ENCODE measurements around the gene PCDHGA1. TPM values are rescaled to one million over a fixed set of nuclear protein-coding genes. Genes with fewer than 3 reads are reported as not detected.

Gene PCDHGA1
- polyA plus RNA-seq, 2 of the 4 experiments (the other 2 are of a cell fraction), result 0.32 to 0.71 TPM

- Histone ChIP-seq H3K9me3 (no peaks in the 10 kb centered on the region), H3K4me1 (no peaks in the 10 kb centered on the region), H3K4me2 (no peak overlapping the region), H3K27ac (no peak overlapping the region), H3K4me3 (no peak overlapping the region)
- peak in 1 of 2 experiments; percentile 43; a peak in 3 of 6 replicates for ATAC-seq
- 61% methylated on average over 6 of the region's 6 CpGs for WGBS (ENCODE audit: missing lambda C conversion rate)
- DNase-seq (ENCODE audit: low read depth in 1 of 2, low spot score in 1 of 2), result no peak
- TF ChIP-seq HOXB5 (CRISPR knock-in tag; IDR thresholded peaks at IDR 0.05), result no peak
- TF ChIP-seq, protein P1, sequence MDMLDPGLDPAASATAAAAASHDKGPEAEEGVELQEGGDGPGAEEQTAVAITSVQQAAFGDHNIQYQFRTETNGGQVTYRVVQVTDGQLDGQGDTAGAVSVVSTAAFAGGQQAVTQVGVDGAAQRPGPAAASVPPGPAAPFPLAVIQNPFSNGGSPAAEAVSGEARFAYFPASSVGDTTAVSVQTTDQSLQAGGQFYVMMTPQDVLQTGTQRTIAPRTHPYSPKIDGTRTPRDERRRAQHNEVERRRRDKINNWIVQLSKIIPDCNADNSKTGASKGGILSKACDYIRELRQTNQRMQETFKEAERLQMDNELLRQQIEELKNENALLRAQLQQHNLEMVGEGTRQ (IDR thresholded peaks at IDR 0.05), result no peak
- no peak for TF ChIP-seq HES2 (IDR thresholded peaks at IDR 0.05)
- TF ChIP-seq RNF2 (IDR thresholded peaks at IDR 0.05; ENCODE audit: borderline replicate concordance, low read depth), result no peak
- TF ChIP-seq ZNF302 (CRISPR knock-in tag; IDR thresholded peaks at IDR 0.05), result no peak
- no peak for FAIRE-seq
- POLR2A ChIA-PET, result no interaction called here
- CTCF ChIA-PET, result interaction anchor here (0.7 to 3.1 kb wide), 66 partner anchors 9 to 463 kb away, joined by 3 to 20 read pairs (median 5); partner anchors contain the start of genes DIAPH1, PCDHB11, PCDHB12 and PCDHB14
Observed at GRCh38 chr5:141558150-141558549, 227.8 kb downstream of the PCDHGA1 start.

GRCh38 chr5:141559461-141559860, 229.1 kb downstream of the PCDHGA1 start:
- H3K4me3 ChIP-seq, result no peak overlapping the region
- TF ChIP-seq RNF2 (IDR thresholded peaks at IDR 0.05; ENCODE audit: borderline replicate concordance, low read depth) (no peak), EHMT2 (IDR thresholded peaks at IDR 0.05; ENCODE audit: low read depth) (no peak), MYC (IDR thresholded peaks at IDR 0.05; ENCODE audit: borderline replicate concordance, low read length) (no peak), RARB (CRISPR knock-in tag; IDR thresholded peaks at IDR 0.05) (no peak), ATOH8 (CRISPR knock-in tag; IDR thresholded peaks at IDR 0.05; ENCODE audit: low read depth) (no peak), CHD2 (IDR thresholded peaks at IDR 0.05; ENCODE audit: low read length, partially characterized antibody) (no peak), FOSL2 (IDR thresholded peaks at IDR 0.05) (no peak), FOSL2 (CRISPR knock-in tag; IDR thresholded peaks at IDR 0.05) (no peak), POLR2A (IDR thresholded peaks at IDR 0.05; ENCODE audit: low read length) (no peak), NR3C1 (IDR thresholded peaks at IDR 0.05) (no peak), MAX (IDR thresholded peaks at IDR 0.05) (no peak), HOXA7 (CRISPR knock-in tag; IDR thresholded peaks at IDR 0.05) (no peak), CBX8 (IDR thresholded peaks at IDR 0.05) (no peak), ZFP36 (IDR thresholded peaks at IDR 0.05; ENCODE audit: borderline replicate concordance, partially characterized antibody) (no peak), JUN (IDR thresholded peaks at IDR 0.05) (no peak), PHF8 (IDR thresholded peaks at IDR 0.05; ENCODE audit: borderline replicate concordance, low read depth) (no peak), HEYL (CRISPR knock-in tag; IDR thresholded peaks at IDR 0.05) (no peak)
- TF ChIP-seq, protein P1 (IDR thresholded peaks at IDR 0.05), result no peak
- ATAC-seq (no peak), DNase-seq (ENCODE audit: low read depth in 1 of 2, low spot score in 1 of 2) (no peak), FAIRE-seq (no peak)
- ChIA-PET CTCF (interaction anchor here (0.6 to 3.1 kb wide), 16 partner anchors 12 to 458 kb away, joined by 3 to 19 read pairs (median 7); partner anchors contain the start of genes PCDHB11, PCDHGA2, PCDHGA7 and PCDHGB1), POLR2A (no interaction called here)
- no peaks in the 10 kb centered on the region for H3K4me1 ChIP-seq
- no peak overlapping the region for H3K4me2 ChIP-seq
- peaks cover 5% of the 10 kb centered on the region; the same call in 1 of the 3 replicates for H3K9me3 ChIP-seq
- no peak overlapping the region for H3K27ac ChIP-seq

DNA sequence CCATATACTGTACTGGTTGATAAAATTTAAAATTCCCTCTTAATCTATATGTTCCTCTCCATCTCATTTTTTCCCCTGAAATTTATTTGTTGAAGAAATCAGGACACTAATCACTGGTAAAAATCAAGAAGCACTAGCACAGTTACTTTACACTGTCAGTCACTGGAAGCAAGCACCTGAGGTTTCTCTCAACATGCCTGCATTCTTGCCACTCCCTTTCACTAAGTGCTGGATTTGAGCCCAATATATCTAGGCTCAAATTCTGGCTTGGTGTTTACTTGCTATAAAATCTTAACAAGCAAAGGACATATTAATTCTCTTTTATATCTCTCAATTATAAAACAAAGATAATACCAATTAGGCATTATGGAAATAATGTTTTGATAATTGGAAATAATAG, 229.8 kb downstream of the PCDHGA1 start:
- no peak overlapping the region for H3K4me3 ChIP-seq
- FAIRE-seq (no peak), ATAC-seq (no peak), DNase-seq (ENCODE audit: low read depth in 1 of 2, low spot score in 1 of 2) (no peak)
- H3K27ac ChIP-seq, result no peak overlapping the region
- ChIA-PET POLR2A (no interaction called here), CTCF (interaction anchor here (0.6 to 2.1 kb wide), 4 partner anchors 38 to 336 kb away, joined by 3 to 6 read pairs (median 3); partner anchors contain the start of gene PCDHGB1)
- no peak for TF ChIP-seq CHD2 (IDR thresholded peaks at IDR 0.05; ENCODE audit: low read length, partially characterized antibody)
- TF ChIP-seq JUN (IDR thresholded peaks at IDR 0.05), result no peak
- TF ChIP-seq HOXA7 (CRISPR knock-in tag; IDR thresholded peaks at IDR 0.05), result no peak
- no peaks in the 10 kb centered on the region for H3K4me1 ChIP-seq
- peaks cover 5% of the 10 kb centered on the region; the same call in 1 of the 3 replicates for H3K9me3 ChIP-seq
- no peak overlapping the region for H3K4me2 ChIP-seq
